ENCODE results near the gene ZNF546.

DNA sequence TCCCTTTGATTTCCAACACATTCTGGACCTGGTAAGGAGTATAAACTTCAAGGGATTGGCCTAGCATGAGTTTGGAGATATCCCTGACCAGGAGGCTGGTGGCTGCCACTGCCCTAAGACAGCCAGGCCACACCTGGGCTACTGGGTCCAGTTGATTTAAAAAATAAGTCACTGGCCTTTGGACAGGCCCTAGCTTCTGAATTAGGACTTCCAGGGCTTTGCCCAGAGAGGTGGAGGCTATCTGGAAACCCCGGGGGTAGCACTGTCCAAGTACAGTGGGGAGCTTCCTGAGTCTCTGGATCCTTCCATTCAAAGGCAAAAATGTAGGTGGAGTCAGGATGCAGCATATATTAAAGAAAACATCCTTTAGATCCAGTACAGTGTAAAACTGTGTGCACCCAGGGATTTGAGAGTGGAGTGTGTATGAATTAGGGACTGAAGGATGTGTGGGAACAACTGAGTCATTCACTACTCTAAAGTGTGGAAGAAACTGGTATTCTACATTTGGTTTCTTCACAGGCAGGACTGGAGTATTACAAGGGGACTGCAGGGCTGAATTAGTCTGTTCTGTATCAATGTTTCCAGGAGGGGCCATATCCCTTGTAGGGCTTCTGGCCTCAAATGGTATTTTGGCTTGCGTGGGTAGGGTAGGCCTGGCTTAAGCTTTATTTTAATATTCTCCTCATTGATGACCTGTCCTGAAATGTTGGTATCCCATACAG lies 47.7 kb upstream of the ZNF546 start:
- TF ChIP-seq, protein P1, sequence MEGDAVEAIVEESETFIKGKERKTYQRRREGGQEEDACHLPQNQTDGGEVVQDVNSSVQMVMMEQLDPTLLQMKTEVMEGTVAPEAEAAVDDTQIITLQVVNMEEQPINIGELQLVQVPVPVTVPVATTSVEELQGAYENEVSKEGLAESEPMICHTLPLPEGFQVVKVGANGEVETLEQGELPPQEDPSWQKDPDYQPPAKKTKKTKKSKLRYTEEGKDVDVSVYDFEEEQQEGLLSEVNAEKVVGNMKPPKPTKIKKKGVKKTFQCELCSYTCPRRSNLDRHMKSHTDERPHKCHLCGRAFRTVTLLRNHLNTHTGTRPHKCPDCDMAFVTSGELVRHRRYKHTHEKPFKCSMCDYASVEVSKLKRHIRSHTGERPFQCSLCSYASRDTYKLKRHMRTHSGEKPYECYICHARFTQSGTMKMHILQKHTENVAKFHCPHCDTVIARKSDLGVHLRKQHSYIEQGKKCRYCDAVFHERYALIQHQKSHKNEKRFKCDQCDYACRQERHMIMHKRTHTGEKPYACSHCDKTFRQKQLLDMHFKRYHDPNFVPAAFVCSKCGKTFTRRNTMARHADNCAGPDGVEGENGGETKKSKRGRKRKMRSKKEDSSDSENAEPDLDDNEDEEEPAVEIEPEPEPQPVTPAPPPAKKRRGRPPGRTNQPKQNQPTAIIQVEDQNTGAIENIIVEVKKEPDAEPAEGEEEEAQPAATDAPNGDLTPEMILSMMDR (IDR thresholded peaks at IDR 0.05) = no peak
- no peak for TF ChIP-seq EZH2phosphoT487 (IDR thresholded peaks at IDR 0.05)
